GOT3 (cell line): ENCODE results near the gene DNAJC18.
"Not testable (repeated sequence)": the region's sequence is repeated elsewhere in the genome, so short reads cannot be mapped to it uniquely, and the experiment has no call there.

ENCODE experiments used
- DNase-seq: peaks from one replicate; lab custom pipeline; 2025; ENCODE audit warnings: mixed read lengths; lab: John Stamatoyannopoulos, UW

The DNAJC18 gene

GRCh38 chr5:139439013-139439903 is at the start of gene DNAJC18:
Gene DNAJC18, minus strand, starts transcription at chr5:139439525. Its CDS starts 80 bp downstream, at chr5:139439445.
- peak; percentile 73 for DNase-seq

GRCh38 chr5:139488260-139488659 is 48.9 kb upstream of the DNAJC18 start:
- DNase-seq: no peak

- no peak for DNase-seq
Observed at GRCh38 chr5:139486201-139486600, 46.9 kb upstream of the DNAJC18 start.

GRCh38 chr5:139482890-139483208 is 43.5 kb upstream of the DNAJC18 start:
- DNase-seq: not testable (repeated sequence)

- peak; percentile 53 for DNase-seq
Observed at GRCh38 chr5:139482050-139482889, 42.9 kb upstream of the DNAJC18 start, which contains the start of gene STING1. Gene STING1, minus strand, starts transcription at chr5:139482758. Its CDS starts 1,054 bp downstream, at chr5:139481704.

- DNase-seq: no peak
Observed at GRCh38 chr5:139481580-139482049, 42.3 kb upstream of the DNAJC18 start.

GRCh38 chr5:139481122-139481533 is 41.8 kb upstream of the DNAJC18 start:
- DNase-seq: no peak

GRCh38 chr5:139479729-139480128 is 40.4 kb upstream of the DNAJC18 start:
- not testable (repeated sequence) for DNase-seq

- not testable (repeated sequence) for DNase-seq
Observed at GRCh38 chr5:139478657-139479423, 39.5 kb upstream of the DNAJC18 start.

- DNase-seq: no peak
Observed at GRCh38 chr5:139475865-139476617, 36.7 kb upstream of the DNAJC18 start.

- no peak for DNase-seq
Observed at GRCh38 chr5:139474890-139475791, 35.8 kb upstream of the DNAJC18 start.

- no peak for DNase-seq
Observed at GRCh38 chr5:139473565-139473964, 34.2 kb upstream of the DNAJC18 start.

- no peak for DNase-seq
Observed at GRCh38 chr5:139473105-139473504, 33.8 kb upstream of the DNAJC18 start.

- no peak for DNase-seq
Observed at GRCh38 chr5:139472386-139473030, 33.2 kb upstream of the DNAJC18 start.

GRCh38 chr5:139470821-139471300 is 31.5 kb upstream of the DNAJC18 start, which contains the start of gene SMIM33:
Gene SMIM33, plus strand, starts transcription at chr5:139471004. Its CDS starts 118 bp downstream, at chr5:139471122.
- DNase-seq: no peak

GRCh38 chr5:139468421-139468931 is 29.2 kb upstream of the DNAJC18 start:
- DNase-seq: no peak

- no peak for DNase-seq
Observed at GRCh38 chr5:139462586-139463276, 23.4 kb upstream of the DNAJC18 start, which contains the start of gene ECSCR. Gene ECSCR, minus strand, starts transcription at chr5:139462743. Its CDS starts 73 bp downstream, at chr5:139462670.

- DNase-seq: no peak
Observed at GRCh38 chr5:139461698-139462097, 22.4 kb upstream of the DNAJC18 start.
